Measurements from ENCODE around the gene OR2AP1. TPM values are rescaled to one million over a fixed set of nuclear protein-coding genes. Genes with fewer than 3 reads are reported as not detected.

OR2AP1 gene
- total and polyA plus RNA-seq, 4 donors, result not detected

DNA sequence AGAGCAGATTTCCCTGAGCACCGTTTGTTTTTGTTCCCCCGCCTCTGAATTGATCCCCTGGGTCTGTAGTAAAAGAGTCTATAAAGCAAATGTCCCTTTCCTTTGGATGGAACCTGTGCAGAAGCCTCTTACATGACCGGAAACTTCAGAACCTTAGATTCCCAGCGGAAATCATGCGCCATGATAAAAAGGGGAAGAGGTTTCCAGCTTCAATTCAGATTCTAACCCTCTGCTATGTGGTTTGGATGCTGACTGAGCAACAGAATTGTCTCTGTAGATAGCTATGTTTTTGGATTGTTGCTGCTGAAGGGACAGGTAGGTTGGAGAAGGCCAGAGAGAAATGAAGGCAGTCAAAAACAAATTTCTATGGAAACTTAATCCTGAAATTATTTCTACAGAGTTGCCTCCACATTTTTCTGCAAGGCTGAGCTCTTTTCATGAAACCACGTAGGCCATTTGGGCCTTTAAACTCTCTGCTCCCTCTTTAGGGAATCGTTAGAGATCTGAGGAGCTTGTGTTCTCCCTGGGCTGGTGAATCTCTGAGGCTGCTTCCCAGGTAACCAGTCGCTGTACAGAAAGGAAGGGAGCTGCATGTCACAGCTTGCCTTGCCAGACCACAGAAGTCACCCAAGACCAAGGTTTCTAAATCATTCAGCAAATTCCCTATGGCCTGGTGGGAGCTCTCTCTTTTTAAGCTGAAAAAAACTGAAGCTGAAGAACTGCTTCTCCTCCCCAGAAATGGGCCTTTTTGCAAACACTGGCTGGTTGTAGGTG is 35.7 kb downstream of the OR2AP1 start:
- no peak overlapping the region for H3K4me3 ChIP-seq
- DNase-seq (no peak), ATAC-seq (ENCODE audit: insufficient read depth, low FRiP score) (no peak)
- H3K9ac ChIP-seq (ENCODE audit: insufficient read depth in 1 of 2, low read length in 2 of 2), result no peak overlapping the region
- TF ChIP-seq CTCF (IDR thresholded peaks at IDR 0.05; ENCODE audit: control extremely low read depth, extremely low read depth), result no peak
- no peaks in the 10 kb centered on the region for H3K36me3 ChIP-seq (ENCODE audit: control insufficient read depth in 4 of 4, insufficient read depth in 4 of 4, low read length in 4 of 4)
- H3K4me1 ChIP-seq (ENCODE audit: control insufficient read depth in 5 of 5, insufficient read depth in 5 of 5, low read length in 5 of 5), result peaks cover 0 to 3% (median 0%) of the 10 kb centered on the region in 5 donors
- H3K9me3 ChIP-seq (ENCODE audit: control insufficient read depth in 4 of 4, insufficient read depth in 3 of 4, low read length in 3 of 4), result peaks cover 0 to 2% (median 0%) of the 10 kb centered on the region in 4 donors
- WGBS, 2 donors, result 70 to 74% methylated on average over 8 of the region's 8 CpGs
- H3K27ac ChIP-seq (ENCODE audit: low read depth in 1 of 2, low read length in 1 of 2), result no peak overlapping the region
- H3K27me3 ChIP-seq (ENCODE audit: control insufficient read depth in 3 of 3, insufficient read depth in 3 of 3, low read length in 2 of 3), result no peaks in the 10 kb centered on the region

- ATAC-seq (ENCODE audit: insufficient read depth, low FRiP score) (no peak), DNase-seq (no peak)
- Histone ChIP-seq H3K9me3 (ENCODE audit: control insufficient read depth in 4 of 4, insufficient read depth in 3 of 4, low read length in 3 of 4) (peaks cover 0 to 7% (median 3%) of the 10 kb centered on the region in 4 donors), H3K4me3 (no peak overlapping the region), H3K36me3 (ENCODE audit: control insufficient read depth in 4 of 4, insufficient read depth in 4 of 4, low read length in 4 of 4) (no peaks in the 10 kb centered on the region), H3K27me3 (ENCODE audit: control insufficient read depth in 3 of 3, insufficient read depth in 3 of 3, low read length in 2 of 3) (no peaks in the 10 kb centered on the region), H3K27ac (ENCODE audit: low read depth in 1 of 2, low read length in 1 of 2) (no peak overlapping the region), H3K4me1 (ENCODE audit: control insufficient read depth in 5 of 5, insufficient read depth in 5 of 5, low read length in 5 of 5) (peaks cover 0 to 3% (median 0%) of the 10 kb centered on the region in 5 donors), H3K9ac (ENCODE audit: insufficient read depth in 1 of 2, low read length in 2 of 2) (no peak overlapping the region)
- no peak for TF ChIP-seq CTCF (IDR thresholded peaks at IDR 0.05; ENCODE audit: control extremely low read depth, extremely low read depth)
- WGBS, 2 donors, result 83 to 84% methylated on average over 1 of the region's 1 CpG
Measured at GRCh38 chr12:55610598-55610997, 38.3 kb downstream of the OR2AP1 start.

- Histone ChIP-seq H3K4me3 (no peak overlapping the region), H3K4me1 (ENCODE audit: control insufficient read depth in 5 of 5, insufficient read depth in 5 of 5, low read length in 5 of 5) (peaks cover 0 to 3% (median 0%) of the 10 kb centered on the region in 5 donors), H3K9me3 (ENCODE audit: control insufficient read depth in 4 of 4, insufficient read depth in 3 of 4, low read length in 3 of 4) (peaks cover 0 to 10% (median 8%) of the 10 kb centered on the region in 4 donors), H3K36me3 (ENCODE audit: control insufficient read depth in 4 of 4, insufficient read depth in 4 of 4, low read length in 4 of 4) (no peaks in the 10 kb centered on the region), H3K27me3 (ENCODE audit: control insufficient read depth in 3 of 3, insufficient read depth in 3 of 3, low read length in 2 of 3) (no peaks in the 10 kb centered on the region), H3K27ac (ENCODE audit: low read depth in 1 of 2, low read length in 1 of 2) (no peak overlapping the region), H3K9ac (ENCODE audit: insufficient read depth in 1 of 2, low read length in 2 of 2) (no peak overlapping the region)
- DNase-seq (peak in 2 of 3 donors; percentile 34 to 47), ATAC-seq (ENCODE audit: insufficient read depth, low FRiP score) (no peak)
- WGBS, 2 donors, result 36 to 72% methylated on average over 2 of the region's 2 CpGs
- TF ChIP-seq CTCF (IDR thresholded peaks at IDR 0.05; ENCODE audit: control extremely low read depth, extremely low read depth), result no peak
Measured at GRCh38 chr12:55612646-55613045, 40.4 kb downstream of the OR2AP1 start.

Data from lung (tissue), 12 donors.